Smooth muscle cell (in vitro differentiated cells): Measurements from ENCODE around the gene RGCC. TPM values are rescaled to one million over a fixed set of nuclear protein-coding genes. Genes with fewer than 3 reads are reported as not detected.

ENCODE experiments used
- DNase-seq: peaks from one replicate; lab custom pipeline; 2025; ENCODE audit not compliant: unreplicated experiment; lab: John Stamatoyannopoulos, UW
- H2AFZ ChIP-seq: fragments of 200-600 bp; sonication (generic); 2 replicates; pipeline ENCODE4 v1.6.0; 2016; ENCODE audit warnings: antibody characterized with exemption, low read depth, mild to moderate bottlenecking
- H3F3A ChIP-seq: fragments of 200-600 bp; sonication (generic); 2 replicates; pipeline ENCODE4 v1.6.0; 2017; ENCODE audit warnings: antibody characterized with exemption, low read depth
- H3K27ac ChIP-seq: fragments of 200-600 bp; sonication (generic); 2 replicates; pipeline ENCODE4 v1.5.1; 2016; ENCODE audit warnings: low read depth, mild to moderate bottlenecking
- H3K27me3 ChIP-seq: fragments of 200-600 bp; sonication (generic); 2 replicates; pipeline ENCODE4 v1.6.1; 2016; ENCODE audit warnings: low read depth, mild to moderate bottlenecking
- H3K36me3 ChIP-seq: fragments of 200-600 bp; sonication (generic); 2 replicates; pipeline ENCODE4 v1.5.1; 2016; ENCODE audit warnings: low read depth
- H3K4me1 ChIP-seq: fragments of 200-600 bp; sonication (generic); 2 replicates; pipeline ENCODE4 v1.5.1; 2016; ENCODE audit warnings: low read depth
- H3K4me2 ChIP-seq: fragments of 200-600 bp; sonication (generic); 2 replicates; pipeline ENCODE4 v1.6.0; 2016; ENCODE audit warnings: mild to moderate bottlenecking
- H3K4me3 ChIP-seq: fragments of 200-600 bp; sonication (generic); 2 replicates; pipeline ENCODE4 v1.5.1; 2016; ENCODE audit warnings: mild to moderate bottlenecking
- H3K79me2 ChIP-seq: fragments of 200-600 bp; sonication (generic); 2 replicates; pipeline ENCODE4 v1.6.0; 2016; ENCODE audit warnings: low read depth, mild to moderate bottlenecking
- H3K9ac ChIP-seq: fragments of 200-600 bp; sonication (generic); 2 replicates; pipeline ENCODE4 v1.6.0; 2016; ENCODE audit warnings: low read depth
- H3K9me3 ChIP-seq: fragments of 200-600 bp; sonication (generic); replicated peaks from 2 replicates; pipeline ENCODE4 v1.5.1; 2016; ENCODE audit warnings: low read depth
- H4K20me1 ChIP-seq: fragments of 200-600 bp; sonication (generic); 2 replicates; pipeline ENCODE4 v1.6.0; 2016; ENCODE audit warnings: low read depth
- WGBS: methylation state at CpG from one replicate; pipeline ENCODE4 v1.1.7; 2016; ENCODE audit warnings: low lambda C conversion rate; 5-methylcytosine and 5-hydroxymethylcytosine counted together
- polyA plus RNA-seq: library from polyadenylated mRNA; unstranded; fragments of >200 nt; fragmentation: Nextera tagmentation; extraction: Ambion mirVana; gene quantifications from 2 replicates; pipeline ENCODE4 v1.2.1, GENCODE V29; 2016
- total RNA-seq: library from RNA; depleted of rRNA; stranded (reverse); fragments of >200 nt; gene quantifications from 2 replicates; pipeline ENCODE4 v1.2.3, GENCODE V29; 2014
- TF ChIP-seq, protein P1 (sequence below): fragments of 200-600 bp; sonication (generic); IDR thresholded peaks from 2 replicates; pipeline ENCODE4 v1.5.1; 2017; ENCODE audit warnings: borderline replicate concordance, mild to moderate bottlenecking, antibody characterized with exemption; ENCODE audit not compliant: insufficient read depth, poor library complexity, severe bottlenecking

RGCC gene
- total and polyA plus RNA-seq, 2 experiments from 2014 or later: 4.5 to 11.7 TPM

- TF ChIP-seq, protein P1, sequence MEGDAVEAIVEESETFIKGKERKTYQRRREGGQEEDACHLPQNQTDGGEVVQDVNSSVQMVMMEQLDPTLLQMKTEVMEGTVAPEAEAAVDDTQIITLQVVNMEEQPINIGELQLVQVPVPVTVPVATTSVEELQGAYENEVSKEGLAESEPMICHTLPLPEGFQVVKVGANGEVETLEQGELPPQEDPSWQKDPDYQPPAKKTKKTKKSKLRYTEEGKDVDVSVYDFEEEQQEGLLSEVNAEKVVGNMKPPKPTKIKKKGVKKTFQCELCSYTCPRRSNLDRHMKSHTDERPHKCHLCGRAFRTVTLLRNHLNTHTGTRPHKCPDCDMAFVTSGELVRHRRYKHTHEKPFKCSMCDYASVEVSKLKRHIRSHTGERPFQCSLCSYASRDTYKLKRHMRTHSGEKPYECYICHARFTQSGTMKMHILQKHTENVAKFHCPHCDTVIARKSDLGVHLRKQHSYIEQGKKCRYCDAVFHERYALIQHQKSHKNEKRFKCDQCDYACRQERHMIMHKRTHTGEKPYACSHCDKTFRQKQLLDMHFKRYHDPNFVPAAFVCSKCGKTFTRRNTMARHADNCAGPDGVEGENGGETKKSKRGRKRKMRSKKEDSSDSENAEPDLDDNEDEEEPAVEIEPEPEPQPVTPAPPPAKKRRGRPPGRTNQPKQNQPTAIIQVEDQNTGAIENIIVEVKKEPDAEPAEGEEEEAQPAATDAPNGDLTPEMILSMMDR: no peak
- H3K4me1 ChIP-seq: no peaks in the 10 kb centered on the region
- H4K20me1 ChIP-seq: no peaks in the 10 kb centered on the region
- H3K4me2 ChIP-seq: no peak overlapping the region
- H3F3A ChIP-seq: no peaks in the 10 kb centered on the region
- no peaks in the 10 kb centered on the region for H3K27me3 ChIP-seq
- H3K79me2 ChIP-seq: no peaks in the 10 kb centered on the region
- H3K4me3 ChIP-seq: no peak overlapping the region
- WGBS: 67% methylated on average over 9 of the region's 9 CpGs
- H3K27ac ChIP-seq: no peak overlapping the region
- no peaks in the 10 kb centered on the region for H3K9me3 ChIP-seq
- no peak for DNase-seq
- no peak overlapping the region for H3K9ac ChIP-seq
- no peak overlapping the region for H2AFZ ChIP-seq
- no peaks in the 10 kb centered on the region for H3K36me3 ChIP-seq
These were observed 39.3 kb downstream of the RGCC start for GRCh38 chr13:41496420-41497234.

DNA sequence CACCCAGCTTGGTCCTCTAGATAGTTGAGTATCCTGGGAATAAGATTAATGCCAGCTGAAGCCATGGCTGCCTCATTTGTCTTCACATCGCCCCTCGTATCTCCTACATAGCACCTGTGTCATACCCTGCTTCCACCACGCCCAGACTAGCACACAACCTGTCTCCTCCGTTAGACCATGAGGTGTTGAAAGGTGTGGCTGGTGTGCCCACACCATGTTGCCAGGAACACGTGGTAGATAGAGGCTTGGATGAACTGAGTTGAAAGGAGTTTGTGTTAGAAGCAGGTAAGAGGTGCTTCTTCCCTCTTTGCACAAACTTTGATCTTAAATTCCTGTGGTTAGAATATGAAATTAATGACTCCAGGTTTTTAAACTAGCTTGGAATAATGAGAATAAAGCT, 40.1 kb downstream of the RGCC start:
- WGBS: 98% methylated on average over 5 of the region's 5 CpGs
- H3K36me3 ChIP-seq: no peaks in the 10 kb centered on the region

DNA sequence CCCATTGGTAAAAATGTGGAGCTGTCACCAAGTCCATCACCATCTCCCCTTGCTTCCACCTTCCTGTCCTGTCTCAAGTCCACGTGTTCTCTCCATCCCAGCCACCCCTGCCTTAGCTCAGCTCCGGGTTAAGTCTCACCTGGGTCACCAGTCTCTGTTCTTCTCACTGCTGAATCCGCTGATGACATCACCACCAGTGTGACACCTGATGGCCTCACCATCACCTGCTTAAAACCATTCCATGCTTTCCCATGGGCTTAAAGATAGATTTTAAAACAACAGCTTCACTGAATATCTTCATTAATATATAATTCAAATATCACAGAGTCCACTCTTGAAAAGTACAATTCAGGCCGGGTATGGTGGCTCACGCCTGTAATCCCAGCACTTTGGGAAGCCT, 42.1 kb downstream of the RGCC start:
- Histone ChIP-seq H3K36me3 (no peaks in the 10 kb centered on the region), H3F3A (no peaks in the 10 kb centered on the region), H3K27me3 (no peaks in the 10 kb centered on the region), H3K9me3 (no peaks in the 10 kb centered on the region), H3K4me1 (no peaks in the 10 kb centered on the region), H2AFZ (no peak overlapping the region), H3K4me3 (no peak overlapping the region), H3K9ac (no peak overlapping the region), H3K79me2 (no peaks in the 10 kb centered on the region), H3K27ac (no peak overlapping the region), H4K20me1 (no peaks in the 10 kb centered on the region), H3K4me2 (no peak overlapping the region)
- TF ChIP-seq, protein P1: no peak
- WGBS: 92% methylated on average over 5 of the region's 5 CpGs
- no peak for DNase-seq

More for the DNA sequence above, 40.1 kb downstream of the RGCC start:
- Histone ChIP-seq H3K4me2 (no peak overlapping the region), H3F3A (no peaks in the 10 kb centered on the region), H3K9ac (no peak overlapping the region), H3K4me1 (no peaks in the 10 kb centered on the region), H4K20me1 (no peaks in the 10 kb centered on the region), H3K9me3 (no peaks in the 10 kb centered on the region), H2AFZ (no peak overlapping the region), H3K79me2 (no peaks in the 10 kb centered on the region), H3K4me3 (no peak overlapping the region), H3K27ac (no peak overlapping the region), H3K27me3 (no peaks in the 10 kb centered on the region)
- DNase-seq: no peak
- TF ChIP-seq, protein P1: no peak

- H3K9me3 ChIP-seq: no peaks in the 10 kb centered on the region
- no peaks in the 10 kb centered on the region for H4K20me1 ChIP-seq
- H3K27ac ChIP-seq: no peak overlapping the region
- no peak overlapping the region for H3K9ac ChIP-seq
- H3K4me2 ChIP-seq: no peak overlapping the region
- H2AFZ ChIP-seq: no peak overlapping the region
- H3K79me2 ChIP-seq: no peaks in the 10 kb centered on the region
- H3F3A ChIP-seq: peaks cover 3% of the 10 kb centered on the region
- no peaks in the 10 kb centered on the region for H3K4me1 ChIP-seq
- no peak overlapping the region for H3K4me3 ChIP-seq
- no peak for DNase-seq
- no peaks in the 10 kb centered on the region for H3K36me3 ChIP-seq
- WGBS: 88% methylated on average over 5 of the region's 5 CpGs
- TF ChIP-seq, protein P1: no peak
- H3K27me3 ChIP-seq: no peaks in the 10 kb centered on the region
These were observed 43.2 kb downstream of the RGCC start for GRCh38 chr13:41500511-41500910.
